G401 (cell line): ENCODE results near the gene FARS2. TPM values are rescaled to one million over a fixed set of nuclear protein-coding genes. Genes with fewer than 3 reads are reported as not detected.
"Not testable (repeated sequence)": the region's sequence is repeated elsewhere in the genome, so short reads cannot be mapped to it uniquely, and the experiment has no call there.

ENCODE experiments used
- DNase-seq: peaks from one replicate; pipeline ENCODE4 v3.0.0-alpha.2; 2015; ENCODE audit warnings: low spot score
- in situ Hi-C: cut with HindIII; loops from 2 replicates; pipeline ENCODE4 v1.10.0; 2016; ENCODE audit warnings: low sequenced_read_pairs, mixed read lengths
- total RNA-seq: library from RNA; depleted of rRNA; stranded (reverse); fragments of >200 nt; shearing (Covaris generic); gene quantifications from 2 replicates; pipeline ENCODE4 v1.2.3, GENCODE V29; 2014

Gene FARS2
- total RNA-seq, 1 experiment from 2014 or later, result 17.7 TPM

- in situ Hi-C loops, result no loop called here
- no peak for DNase-seq
These were observed 418.0 kb downstream of the FARS2 start for GRCh38 chr6:5679270-5679669.

GRCh38 chr6:5679691-5680090 is 418.4 kb downstream of the FARS2 start:
- no peak for DNase-seq
- in situ Hi-C loops, result no loop called here

GRCh38 chr6:5680095-5680494 is 418.8 kb downstream of the FARS2 start:
- DNase-seq, result no peak
- in situ Hi-C loops, result no loop called here

DNA sequence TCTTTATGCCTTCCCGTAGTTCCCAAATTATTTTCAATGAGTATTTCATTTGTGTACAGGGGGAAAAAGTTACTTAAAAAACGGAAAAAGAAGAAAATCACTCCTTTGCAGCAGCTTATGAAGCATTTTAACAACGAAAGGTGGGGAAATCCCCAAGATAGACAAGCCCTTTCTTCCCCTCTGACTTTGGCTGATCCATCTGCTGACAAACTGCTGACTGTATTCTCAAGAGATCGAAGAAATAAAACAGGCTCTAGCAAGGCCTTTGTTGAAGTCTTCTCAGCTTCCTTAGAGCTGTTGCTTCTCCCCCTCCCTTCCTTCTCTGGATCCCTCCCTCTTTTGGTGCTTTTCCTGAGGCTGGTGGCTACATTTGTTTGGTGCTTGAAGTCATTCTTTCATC is 420.2 kb downstream of the FARS2 start:
- in situ Hi-C loops, result no loop called here
- no peak for DNase-seq

DNA sequence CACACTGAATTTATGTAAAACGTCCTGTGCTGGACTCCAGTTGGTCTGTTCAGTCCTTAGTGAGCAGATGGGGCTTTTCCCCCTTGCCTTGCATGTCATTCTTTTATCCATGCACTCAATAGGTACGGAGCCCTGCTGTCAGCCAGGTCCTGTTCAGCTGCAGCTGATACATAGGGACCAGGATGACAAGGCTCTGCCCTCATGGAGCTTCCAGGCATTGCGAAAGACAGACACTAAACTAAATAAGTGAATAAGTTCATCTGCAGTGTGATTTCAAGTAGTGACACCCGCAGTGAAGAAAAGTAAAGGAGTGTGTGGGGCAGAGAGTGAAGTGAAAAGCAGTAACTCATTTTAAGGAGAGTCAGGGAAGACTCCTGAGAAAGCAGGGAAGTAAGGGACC is 421.2 kb downstream of the FARS2 start:
- in situ Hi-C loops, result no loop called here
- no peak for DNase-seq

GRCh38 chr6:5683747-5684146 is 422.4 kb downstream of the FARS2 start:
- in situ Hi-C loops, DNase-seq: not testable (repeated sequence)

DNA sequence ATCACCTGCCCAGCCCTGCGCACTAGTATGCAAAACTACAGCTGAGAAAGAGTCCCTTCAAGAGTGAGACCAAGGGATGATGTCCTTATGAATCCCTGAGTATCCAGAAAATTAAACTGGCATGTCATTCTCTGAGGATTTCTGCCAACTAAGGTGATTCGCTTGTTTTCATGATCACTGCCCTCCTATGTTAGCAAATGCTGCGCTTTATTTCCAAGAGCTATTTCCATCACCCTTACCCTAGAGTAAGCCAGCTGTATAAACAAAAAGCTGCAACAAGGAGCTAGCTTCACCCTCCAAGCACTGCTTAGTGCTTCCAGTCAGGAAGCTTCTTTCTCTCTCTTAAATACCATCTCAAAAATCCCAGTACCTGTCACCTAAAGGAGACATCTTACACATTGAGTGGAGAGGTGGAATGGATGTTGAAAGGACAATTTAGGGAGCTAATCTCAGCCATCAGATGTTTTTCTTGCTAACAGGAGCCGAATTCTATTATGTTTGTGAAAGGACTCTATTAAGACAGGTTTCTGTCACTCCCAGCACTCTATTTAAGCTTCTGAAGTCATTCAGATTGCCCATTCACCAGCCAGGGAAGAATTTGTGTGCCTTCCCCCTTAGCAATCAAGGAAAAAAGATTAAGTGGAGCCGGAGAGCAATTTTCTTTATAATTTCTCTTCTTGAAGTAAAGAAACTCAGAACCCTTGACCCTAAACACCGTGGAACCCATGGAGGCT is 423.2 kb downstream of the FARS2 start:
- in situ Hi-C loops, result no loop called here
- no peak for DNase-seq

DNA sequence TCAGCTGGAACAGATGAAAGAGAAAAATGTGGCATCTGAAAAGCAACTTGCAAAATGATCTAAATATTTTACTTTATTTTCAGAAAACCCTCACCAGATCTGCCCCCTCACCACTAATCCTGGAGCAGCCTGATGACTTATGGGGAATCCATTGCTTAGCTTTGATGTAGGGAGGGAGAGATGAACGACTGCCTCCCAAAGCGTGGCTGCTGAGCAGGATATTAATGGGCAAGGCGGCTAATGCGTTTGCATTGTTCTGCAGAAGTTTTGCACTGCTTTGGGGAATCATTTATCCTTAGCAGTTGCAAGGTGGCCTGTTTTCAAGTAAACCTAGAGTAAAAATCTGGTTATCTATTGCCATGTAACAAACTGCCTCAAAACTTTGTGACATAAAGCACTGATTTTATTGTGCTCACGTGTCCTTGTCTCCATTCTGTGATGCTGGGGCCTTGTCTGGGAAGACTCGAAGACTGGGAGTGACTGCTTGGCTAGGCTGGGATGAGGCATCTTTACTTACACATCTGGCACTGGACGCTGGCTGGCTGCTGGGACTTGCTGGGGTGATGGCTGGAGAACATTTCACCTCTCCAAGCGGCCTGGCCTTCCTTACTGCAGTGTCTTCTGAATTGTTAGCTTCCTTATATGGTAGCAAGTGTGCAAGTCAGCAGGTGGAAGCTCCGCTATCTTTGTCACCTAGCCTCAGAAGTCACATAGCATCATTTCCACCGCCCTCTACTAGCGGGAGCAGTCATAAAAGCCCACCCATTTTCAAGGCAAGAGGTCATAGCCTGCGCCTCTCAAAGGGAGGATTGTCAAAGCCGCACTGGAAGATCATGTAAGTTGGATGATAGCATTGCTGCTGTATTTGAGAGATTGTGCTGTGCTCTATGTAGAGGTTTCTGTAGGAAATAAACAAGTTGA is 432.2 kb downstream of the FARS2 start:
- DNase-seq, result no peak
- in situ Hi-C loops, result no loop called here

- in situ Hi-C loops, result no loop called here
- DNase-seq, result no peak
These were observed 434.2 kb downstream of the FARS2 start for GRCh38 chr6:5695260-5696245.

GRCh38 chr6:5697508-5697907 is 436.2 kb downstream of the FARS2 start:
- in situ Hi-C loops, result no loop called here
- DNase-seq, result no peak

DNA sequence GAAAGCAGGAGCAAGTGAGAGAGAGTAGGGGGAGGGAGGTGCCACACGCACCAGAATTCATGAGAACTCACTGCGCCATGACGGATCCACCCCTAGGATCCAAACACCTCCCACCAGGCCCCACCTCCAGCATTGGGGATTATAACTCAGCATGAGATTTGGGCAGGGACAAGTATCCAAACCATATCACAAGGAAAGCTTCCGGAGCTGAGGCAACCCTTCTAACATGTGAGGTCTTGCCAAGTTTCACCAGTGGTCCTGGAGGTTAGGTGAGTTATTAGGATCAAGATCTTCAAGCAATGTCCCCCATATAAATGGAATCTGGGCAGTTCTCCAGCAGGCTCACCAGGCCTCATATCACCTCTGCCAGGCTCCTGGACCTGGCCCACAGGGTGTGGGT is 437.0 kb downstream of the FARS2 start:
- in situ Hi-C loops, result no loop called here
- DNase-seq, result no peak

- DNase-seq, in situ Hi-C loops: not testable (repeated sequence)
These were observed 437.8 kb downstream of the FARS2 start for GRCh38 chr6:5699064-5699463.

DNA sequence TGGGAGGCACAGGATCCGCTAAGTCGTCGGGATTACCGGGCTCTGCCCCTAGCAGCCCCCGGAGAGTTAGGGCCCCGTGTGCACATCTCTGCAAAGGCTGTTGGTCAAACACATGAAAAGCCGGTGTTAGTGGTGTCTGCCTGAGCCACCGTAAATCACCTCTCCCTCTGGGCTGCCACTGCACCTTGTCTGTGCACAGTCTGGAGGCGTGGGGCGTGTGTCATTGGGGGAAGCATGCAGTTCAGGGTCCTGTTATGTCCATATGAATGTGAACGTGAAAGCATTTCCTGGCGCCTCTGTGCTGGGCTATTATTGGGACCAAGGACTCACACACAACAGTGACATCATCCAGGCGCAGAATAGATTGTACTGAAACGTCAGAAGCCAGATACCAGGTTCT is 439.9 kb downstream of the FARS2 start:
- DNase-seq, result no peak
- in situ Hi-C loops, result no loop called here

GRCh38 chr6:5704708-5705107 is 443.4 kb downstream of the FARS2 start:
- DNase-seq, result no peak
- in situ Hi-C loops, result no loop called here

DNA sequence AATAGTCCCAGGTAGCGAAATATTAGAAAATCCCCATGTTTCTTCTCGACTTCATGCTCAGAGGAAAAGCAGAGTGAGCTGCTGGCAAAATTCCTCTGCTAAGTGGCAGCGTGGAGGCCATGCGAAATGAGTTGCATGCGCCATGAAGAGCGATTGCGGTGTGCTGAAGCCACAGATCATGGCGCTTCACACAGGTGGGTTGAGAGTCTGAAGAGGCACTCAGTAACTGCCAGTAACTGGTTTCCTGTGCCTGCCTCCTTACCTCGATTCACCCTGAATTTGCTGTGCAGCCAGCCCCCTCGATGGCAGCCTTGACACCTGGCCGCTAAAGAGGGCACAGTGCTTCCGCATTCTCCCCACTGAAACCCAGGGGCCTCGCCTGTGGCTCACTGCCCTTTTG is 443.9 kb downstream of the FARS2 start:
- in situ Hi-C loops, result no loop called here

GRCh38 chr6:5706124-5707033 is 445.1 kb downstream of the FARS2 start:
- in situ Hi-C loops, result no loop called here
- DNase-seq, result no peak

More for the DNA sequence above, 443.9 kb downstream of the FARS2 start:
- no peak for DNase-seq

- no peak for DNase-seq
- in situ Hi-C loops, result no loop called here
These were observed 446.1 kb downstream of the FARS2 start for GRCh38 chr6:5707281-5708045.

GRCh38 chr6:5710516-5710915 is 449.2 kb downstream of the FARS2 start:
- DNase-seq, result no peak
- in situ Hi-C loops, result no loop called here
